ENCODE data around the gene LEPROT.

LEPROT gene

GRCh38 chr1:65479554-65480204 is 59.2 kb downstream of the LEPROT start:
- no peak for DNase-seq

DNA sequence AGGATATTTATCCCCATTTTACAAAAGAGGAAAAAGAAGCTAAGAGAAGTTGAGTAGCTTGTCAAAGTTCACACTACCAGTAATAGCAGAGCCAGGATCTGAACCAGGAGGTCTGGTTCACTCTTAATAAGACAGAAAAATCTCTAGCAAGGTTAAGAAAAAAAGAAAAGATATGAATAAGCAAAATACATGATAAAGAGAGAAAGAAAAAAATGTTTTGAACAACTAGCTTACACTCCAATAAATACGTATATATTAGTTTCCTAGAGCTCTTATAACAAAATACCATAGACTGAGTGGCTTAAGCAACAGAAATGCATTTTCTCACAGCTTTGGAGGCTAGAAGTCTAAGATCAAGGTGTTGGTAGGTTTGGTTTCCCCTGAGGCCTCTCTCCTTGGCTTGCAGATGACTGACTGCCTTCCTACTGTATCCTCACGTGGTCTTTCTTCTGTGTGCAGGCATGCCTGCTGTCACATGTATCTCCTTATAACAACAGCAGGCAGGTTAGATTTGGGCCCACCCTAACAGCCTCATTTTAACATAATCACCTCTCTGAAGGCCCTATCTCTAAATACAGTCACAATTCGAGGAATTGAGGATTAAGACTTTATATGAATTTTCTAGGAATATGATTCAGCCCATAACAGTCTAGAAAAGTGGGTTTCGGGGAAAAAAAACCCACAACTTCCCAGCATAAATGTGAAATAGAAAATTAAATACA is 60.4 kb downstream of the LEPROT start:
- DNase-seq = no peak

- DNase-seq = no peak
Observed at GRCh38 chr1:65483993-65484754, 63.7 kb downstream of the LEPROT start.
